ENCODE data around the gene ZNHIT1.
"Not testable (repeated sequence)": the region's sequence is repeated elsewhere in the genome, so short reads cannot be mapped to it uniquely, and the experiment has no call there.

GRCh38 chr7:101264102-101264706 is 46.2 kb downstream of the ZNHIT1 start:
- TF ChIP-seq CTCF (IDR thresholded peaks at IDR 0.05); POLR2AphosphoS5 (IDR thresholded peaks at IDR 0.05; ENCODE audit: low read depth, low read length); PBX3 (IDR thresholded peaks at IDR 0.05); TCF12 (IDR thresholded peaks at IDR 0.05); MAX (IDR thresholded peaks at IDR 0.05; ENCODE audit: low read depth); CHD2 (IDR thresholded peaks at IDR 0.05; ENCODE audit: low read length, partially characterized antibody); YY1 (IDR thresholded peaks at IDR 0.05; ENCODE audit: low read depth); GABPA (IDR thresholded peaks at IDR 0.05; ENCODE audit: low read depth): not testable (repeated sequence)
